GM10266 (cell line): ENCODE measurements around the gene RGPD3.

ENCODE experiments used
- DNase-seq: peaks from one replicate; pipeline ENCODE4 v3.0.0; 2012; ENCODE audit errors: extremely low spot score
- TF ChIP-seq, protein P1 (sequence below): IDR thresholded peaks from 2 replicates; pipeline ENCODE4 v1.5.1; 2012; ENCODE audit warnings: mild to moderate bottlenecking, low read depth; ENCODE audit not compliant: control insufficient read depth, insufficient read depth; ENCODE audit errors: missing control alignments

RGPD3 gene

DNA sequence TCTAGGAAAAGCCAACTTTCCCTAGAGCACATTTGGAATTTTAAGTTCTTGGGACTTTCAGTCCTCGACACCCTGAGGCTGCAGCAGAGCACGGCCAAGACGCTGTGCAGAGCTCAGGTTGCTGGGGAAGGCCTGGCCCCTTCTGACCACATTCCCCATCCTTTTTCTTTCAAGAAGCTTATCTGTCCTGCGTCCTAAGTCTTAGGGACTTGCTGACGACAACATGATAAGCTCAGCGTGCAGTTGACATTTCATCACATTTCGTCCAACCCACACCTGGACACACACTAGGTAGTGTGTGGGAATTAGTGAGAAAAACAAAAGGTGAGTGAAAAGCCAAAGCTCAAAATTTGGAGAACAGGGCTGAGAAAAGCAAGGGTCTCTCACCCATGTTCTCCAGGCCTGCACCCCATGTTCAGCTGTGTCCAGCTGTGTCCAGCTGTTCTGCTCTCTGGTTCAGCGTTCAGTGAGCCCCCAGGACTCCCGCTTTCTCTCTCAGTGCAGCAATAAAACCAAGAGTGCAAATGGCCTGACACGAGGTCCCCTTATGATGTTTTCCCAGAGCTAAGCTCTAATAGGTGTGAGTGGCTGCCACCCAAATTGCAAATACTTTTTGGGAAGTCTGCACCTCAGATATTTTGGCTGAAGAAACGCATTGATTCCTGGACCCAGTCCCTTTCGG is 101.9 kb downstream of the RGPD3 start:
- no peak for DNase-seq

DNA sequence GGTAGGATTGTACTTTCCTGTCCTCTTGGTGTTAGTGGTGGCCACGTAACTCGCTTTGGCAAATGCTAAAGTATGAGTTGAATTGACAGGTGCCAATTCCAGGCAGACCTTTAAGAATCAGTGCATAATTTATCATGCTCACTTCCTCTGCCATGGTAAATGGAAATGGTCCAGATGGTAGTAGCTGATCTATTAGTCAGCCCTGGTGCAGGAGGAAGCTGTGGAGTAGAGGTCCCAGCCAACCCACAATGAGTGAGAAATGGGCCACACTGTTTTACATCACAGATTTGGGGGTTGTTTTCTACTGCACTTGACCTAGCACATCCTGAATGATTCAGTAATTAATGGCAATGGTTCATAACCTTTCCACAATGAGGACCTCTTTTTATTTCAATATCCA is 104.4 kb downstream of the RGPD3 start:
- TF ChIP-seq, protein P1, sequence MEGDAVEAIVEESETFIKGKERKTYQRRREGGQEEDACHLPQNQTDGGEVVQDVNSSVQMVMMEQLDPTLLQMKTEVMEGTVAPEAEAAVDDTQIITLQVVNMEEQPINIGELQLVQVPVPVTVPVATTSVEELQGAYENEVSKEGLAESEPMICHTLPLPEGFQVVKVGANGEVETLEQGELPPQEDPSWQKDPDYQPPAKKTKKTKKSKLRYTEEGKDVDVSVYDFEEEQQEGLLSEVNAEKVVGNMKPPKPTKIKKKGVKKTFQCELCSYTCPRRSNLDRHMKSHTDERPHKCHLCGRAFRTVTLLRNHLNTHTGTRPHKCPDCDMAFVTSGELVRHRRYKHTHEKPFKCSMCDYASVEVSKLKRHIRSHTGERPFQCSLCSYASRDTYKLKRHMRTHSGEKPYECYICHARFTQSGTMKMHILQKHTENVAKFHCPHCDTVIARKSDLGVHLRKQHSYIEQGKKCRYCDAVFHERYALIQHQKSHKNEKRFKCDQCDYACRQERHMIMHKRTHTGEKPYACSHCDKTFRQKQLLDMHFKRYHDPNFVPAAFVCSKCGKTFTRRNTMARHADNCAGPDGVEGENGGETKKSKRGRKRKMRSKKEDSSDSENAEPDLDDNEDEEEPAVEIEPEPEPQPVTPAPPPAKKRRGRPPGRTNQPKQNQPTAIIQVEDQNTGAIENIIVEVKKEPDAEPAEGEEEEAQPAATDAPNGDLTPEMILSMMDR: no peak
- no peak for DNase-seq

More for the DNA sequence above, 101.9 kb downstream of the RGPD3 start:
- TF ChIP-seq, protein P1: no peak

DNA sequence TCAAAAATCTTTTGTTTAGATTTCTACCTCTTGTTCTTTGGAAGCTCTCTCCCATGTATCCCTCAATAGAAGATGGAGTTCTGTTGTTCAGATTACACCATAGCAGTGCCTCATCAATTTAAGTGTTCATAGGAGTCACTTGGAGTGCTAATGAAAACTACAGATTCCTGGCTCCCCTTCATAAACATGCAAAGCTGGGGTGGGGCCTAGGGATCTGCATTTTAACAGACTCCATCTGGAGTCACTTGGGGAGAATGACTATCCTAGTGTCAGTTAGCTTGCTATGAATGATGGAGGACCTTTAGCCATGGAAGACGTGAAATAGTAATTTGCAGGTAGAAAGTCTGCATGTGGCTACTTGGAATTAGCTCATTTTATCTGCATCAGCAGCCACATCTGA is 105.4 kb downstream of the RGPD3 start:
- TF ChIP-seq, protein P1: no peak
- DNase-seq: no peak

DNA sequence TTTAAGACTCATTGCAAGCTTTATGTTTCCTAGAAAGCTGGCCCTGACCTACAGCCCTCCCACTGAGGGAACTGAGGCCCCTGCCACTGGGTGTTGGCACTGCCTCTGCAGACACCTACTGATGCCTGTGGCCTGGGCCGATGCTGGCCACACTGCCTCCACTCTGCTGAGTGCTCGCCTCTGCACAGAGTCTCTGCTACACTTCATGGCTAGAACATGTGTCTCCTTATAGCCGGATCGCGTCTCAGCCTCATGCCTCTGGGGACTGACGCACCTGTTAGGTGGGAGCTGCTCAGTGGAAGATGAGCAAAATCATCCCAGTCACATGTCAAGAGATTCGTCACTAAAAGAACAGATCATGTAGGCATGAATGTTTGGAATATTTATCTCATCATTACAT is 108.7 kb downstream of the RGPD3 start:
- TF ChIP-seq, protein P1: no peak
- no peak for DNase-seq

DNA sequence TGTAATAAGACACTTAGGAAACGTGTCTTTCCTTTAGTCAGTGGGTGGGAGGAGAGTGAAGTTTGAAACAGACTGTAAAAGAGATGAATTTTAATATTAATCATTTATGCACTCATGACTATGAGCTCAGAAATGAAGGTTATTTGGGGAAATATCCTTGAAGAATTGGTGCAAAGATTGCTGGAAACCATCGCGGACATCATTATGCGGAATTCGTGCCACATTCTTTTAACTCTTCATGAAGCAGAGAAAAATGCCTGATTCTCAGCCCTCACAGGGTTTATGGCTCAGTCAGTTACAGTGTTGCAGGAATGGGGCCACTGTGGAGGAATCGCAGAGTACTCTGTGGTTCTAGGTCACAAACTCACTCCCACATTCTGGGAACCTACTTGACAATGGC is 109.7 kb downstream of the RGPD3 start:
- DNase-seq: no peak
- TF ChIP-seq, protein P1: no peak

DNA sequence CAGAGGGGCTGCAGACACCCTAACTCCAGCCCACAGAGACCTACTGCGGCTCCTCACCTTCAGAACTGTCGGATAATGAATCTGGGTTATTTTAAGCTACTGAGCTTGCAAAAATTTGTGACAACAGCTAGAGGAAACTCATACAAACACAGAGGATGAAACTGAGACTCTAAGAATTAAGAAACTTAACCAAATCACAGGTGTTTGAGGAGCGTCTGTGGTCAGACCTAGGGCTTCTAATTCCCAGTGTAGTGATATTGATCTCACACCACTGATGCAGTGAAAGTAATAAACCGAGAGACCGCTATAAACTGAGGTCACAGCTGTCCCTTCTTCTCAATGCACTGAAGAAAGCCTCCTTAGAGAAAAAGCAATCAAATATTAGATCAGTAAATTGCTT is 110.1 kb downstream of the RGPD3 start:
- TF ChIP-seq, protein P1: no peak
- DNase-seq: no peak

DNA sequence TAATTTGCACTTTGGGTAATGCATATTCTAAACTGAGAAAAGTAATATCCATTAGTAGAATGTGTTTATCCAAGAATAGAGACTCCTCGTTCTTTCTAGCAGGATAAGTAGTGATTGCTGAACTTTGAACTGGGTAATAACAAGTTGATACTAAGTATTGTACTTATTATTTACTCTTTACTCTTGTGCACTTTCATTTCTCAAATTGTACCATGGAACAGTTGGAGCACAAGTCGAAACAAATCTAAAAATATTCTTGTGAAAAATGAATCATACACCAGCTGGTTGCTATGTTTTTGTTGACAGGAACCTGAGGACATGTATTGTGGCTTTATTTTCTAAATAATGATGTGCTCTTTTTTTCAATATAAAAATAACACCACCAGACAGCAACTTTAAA is 111.9 kb downstream of the RGPD3 start:
- TF ChIP-seq, protein P1: no peak
- no peak for DNase-seq
